Naive thymus-derived CD4-positive, alpha-beta T cell (primary cell): ENCODE results near the gene GRK2. TPM values are rescaled to one million over a fixed set of nuclear protein-coding genes. Genes with fewer than 3 reads are reported as not detected.
"Not testable (repeated sequence)": the region's sequence is repeated elsewhere in the genome, so short reads cannot be mapped to it uniquely, and the experiment has no call there.

Experiments
- ATAC-seq: fragments of 150-1000 bp; cut with Tn5 transposase; 2 replicates; pipeline ENCODE4 v1.10.0; 2021; ENCODE audit warnings: mild to moderate bottlenecking, moderate library complexity
- CTCF ChIA-PET: fragments of 350-600 bp; sonication (Branson Sonifier 250); formaldehyde crosslinking; loops from one replicate; lab custom pipeline; 2021; ENCODE audit warnings: antibody characterized with exemption; lab: Charles Lee
- POLR2A ChIA-PET: fragments of 350-600 bp; sonication (Branson Sonifier 250); formaldehyde crosslinking; loops from one replicate; lab custom pipeline; 2021; ENCODE audit warnings: antibody characterized with exemption, inconsistent platforms; lab: Charles Lee
- DNase-seq, 9 donors: peaks; one replicate each; pipeline versions ENCODE4 v3.0.0 to v3.0.0-alpha.2; 2020 to 2022; ENCODE audit warnings: mixed read lengths in 1 of 9
- H3K27ac ChIP-seq: one replicate; pipeline ENCODE4 v1.7.0; 2013; ENCODE audit warnings: mild to moderate bottlenecking, low read depth, low read length, moderate library complexity
- H3K27me3 ChIP-seq, 2 donors: one replicate each; pipeline ENCODE4 v1.7.0; 2013; ENCODE audit warnings: low read length in 2 of 2, mild to moderate bottlenecking in 2 of 2, moderate library complexity in 2 of 2; ENCODE audit not compliant: control insufficient read depth in 2 of 2, insufficient read depth in 2 of 2
- H3K36me3 ChIP-seq, 3 experiments: 1 replicate in 2 of 3; 2 replicates in 1 of 3; pipeline ENCODE4 v1.7.0; 2013; ENCODE audit warnings: low read length in 3 of 3, mild to moderate bottlenecking in 3 of 3, moderate library complexity in 1 of 3; ENCODE audit not compliant: insufficient read depth in 3 of 3, control insufficient read depth in 2 of 3
- H3K4me1 ChIP-seq, 2 donors: one replicate each; pipeline ENCODE4 v1.7.0; 2013; ENCODE audit warnings: low read length in 2 of 2, mild to moderate bottlenecking in 2 of 2, moderate library complexity in 1 of 2; ENCODE audit not compliant: control insufficient read depth in 2 of 2, insufficient read depth in 2 of 2
- H3K4me3 ChIP-seq: 2 replicates; pipeline ENCODE4 v1.7.0; 2013; ENCODE audit warnings: mild to moderate bottlenecking, low read length
- H3K9me3 ChIP-seq, 3 experiments: 1 replicate in 2 of 3; 2 replicates in 1 of 3; pipeline ENCODE4 v1.7.0; 2013; ENCODE audit warnings: low read length in 3 of 3; ENCODE audit not compliant: control insufficient read depth in 2 of 3
- H3K27ac Mint-ChIP-seq, 9 donors: one replicate each; pipeline ENCODE4 v1.8.0; 2020 to 2022; ENCODE audit warnings: mixed read lengths in 9 of 9, mild to moderate bottlenecking in 8 of 9, moderate library complexity in 5 of 9, inconsistent platforms in 2 of 9
- H3K27me3 Mint-ChIP-seq, 5 donors: one replicate each; pipeline ENCODE4 v1.8.0; 2021 to 2022; ENCODE audit warnings: mixed read lengths in 5 of 5, mild to moderate bottlenecking in 1 of 5
- H3K36me3 Mint-ChIP-seq, 5 donors: one replicate each; pipeline ENCODE4 v1.8.0; 2020 to 2022; ENCODE audit warnings: mixed read lengths in 5 of 5, mild to moderate bottlenecking in 3 of 5, inconsistent platforms in 1 of 5
- H3K4me1 Mint-ChIP-seq, 7 donors: one replicate each; pipeline ENCODE4 v1.8.0; 2020 to 2022; ENCODE audit warnings: mixed read lengths in 7 of 7, mild to moderate bottlenecking in 3 of 7, inconsistent platforms in 1 of 7
- H3K4me3 Mint-ChIP-seq, 10 donors: one replicate each; pipeline ENCODE4 v1.8.0; 2020 to 2022; ENCODE audit warnings: mild to moderate bottlenecking in 10 of 10, mixed read lengths in 10 of 10, moderate library complexity in 6 of 10, inconsistent platforms in 2 of 10
- H3K9me3 Mint-ChIP-seq, 11 donors: one replicate each; pipeline ENCODE4 v1.8.0; 2020 to 2022; ENCODE audit warnings: mixed read lengths in 11 of 11, mild to moderate bottlenecking in 4 of 11, inconsistent platforms in 1 of 11, moderate library complexity in 1 of 11
- intact Hi-C, 2 donors: fragments of 100-400 bp; cut with micrococcal nuclease; formaldehyde crosslinking; loops; one replicate each; pipeline ENCODE4 v1.15.1; 2023
- polyA plus RNA-seq, 2 donors: library from polyadenylated mRNA; unstranded; fragments of 300-500 nt; fragmentation: Illumina TruSeq; gene quantifications; one replicate each; pipeline ENCODE4 v1.2.3, GENCODE V29; 2021
- total RNA-seq, 6 experiments: library from RNA in 5 of 6; stranded (reverse) in 5 of 6; gene quantifications; 1 replicate in 5 of 6; 2 replicates in 1 of 6; pipeline ENCODE4 v1.2.3 and lab custom pipeline; 2021 to 2026

GRK2 gene
- total and polyA plus RNA-seq, 7 experiments from 2014 or later: 18.5 to 399 (median 310) TPM

DNA sequence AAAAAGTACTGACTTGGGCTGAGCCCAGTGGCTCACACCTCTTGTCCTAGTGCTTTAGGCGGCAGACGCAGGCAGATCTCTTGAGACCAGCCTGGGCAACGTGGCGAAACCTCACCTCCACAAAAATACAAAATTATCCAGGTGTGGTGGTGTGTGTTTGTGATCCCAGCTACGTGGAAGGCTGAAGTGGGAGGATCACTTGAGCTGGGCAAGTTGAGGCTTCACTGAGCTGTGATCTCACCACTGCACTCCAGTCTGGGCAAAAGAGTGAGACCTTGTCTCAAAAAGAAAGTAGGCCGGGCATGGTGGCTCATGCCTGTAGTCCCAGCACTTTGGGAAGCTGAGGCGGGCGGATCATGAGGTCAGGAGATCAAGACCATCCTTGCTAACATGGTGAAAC lies 31.7 kb upstream of the GRK2 start:
- peaks cover 3 to 15% (median 7%) of the 10 kb centered on the region in 3 experiments for H3K36me3 ChIP-seq
- POLR2A ChIA-PET: interaction anchor here (0.6 kb wide), 1 partner anchor 580 kb away, joined by 3 read pairs; no protein-coding TSS in a partner anchor

GRCh38 chr11:67237574-67237973 lies 28.7 kb upstream of the GRK2 start:
- Histone ChIP-seq H3K27ac (no peak overlapping the region), H3K4me3 (no peak overlapping the region), H3K9me3 (no peaks in the 10 kb centered on the region), H3K4me1 (peaks cover 16 to 22% of the 10 kb centered on the region in 2 donors), H3K27me3 (no peaks in the 10 kb centered on the region), H3K36me3 (peaks cover 0 to 8% (median under 1%) of the 10 kb centered on the region in 3 experiments)
- Mint-ChIP-seq H3K27ac (no peak overlapping the region), H3K27me3 (no peaks in the 10 kb centered on the region), H3K9me3 (peaks cover 0 to 11% (median 0%) of the 10 kb centered on the region in 11 donors), H3K36me3 (peaks cover 0 to 24% (median 16%) of the 10 kb centered on the region in 5 donors), H3K4me3 (no peak overlapping the region), H3K4me1 (peaks cover 39 to 58% (median 57%) of the 10 kb centered on the region in 7 donors)
- intact Hi-C loops: loop anchor here in 1 of 2 donors (5.0 kb wide), 1 partner anchor 280 kb away; the partner anchor contains the start of gene PC
- DNase-seq: no peak
- POLR2A ChIA-PET: no interaction called here
- CTCF ChIA-PET: no interaction called here
- no peak for ATAC-seq

More for the DNA sequence above, 31.7 kb upstream of the GRK2 start:
- H3K27me3 ChIP-seq, H3K27me3 Mint-ChIP-seq, H3K9me3 ChIP-seq, ATAC-seq, H3K27ac ChIP-seq, H3K4me1 ChIP-seq, H3K4me3 ChIP-seq, CTCF ChIA-PET, DNase-seq, H3K9me3 Mint-ChIP-seq: not testable (repeated sequence)
- Mint-ChIP-seq H3K4me3 (peak overlapping the region in 3 of 10 donors; percentile 1 to 41 (median 8)), H3K4me1 (peaks cover 21 to 53% (median 40%) of the 10 kb centered on the region in 7 donors), H3K36me3 (peaks cover 0 to 13% (median 5%) of the 10 kb centered on the region in 5 donors), H3K27ac (peak overlapping the region; percentile 25 to 84 (median 51))
- intact Hi-C loops: loop anchor here in 1 of 2 donors (5.0 kb wide), 1 partner anchor 392 kb away; the partner anchor contains the start of gene RCE1

GRCh38 chr11:67238894-67239782 lies 27.1 kb upstream of the GRK2 start:
- ATAC-seq: no peak
- Histone ChIP-seq H3K9me3 (no peaks in the 10 kb centered on the region), H3K36me3 (peaks cover 13 to 22% (median 15%) of the 10 kb centered on the region in 3 experiments), H3K4me1 (peaks cover 24 to 38% of the 10 kb centered on the region in 2 donors), H3K27ac (peak overlapping the region; percentile 63), H3K27me3 (no peaks in the 10 kb centered on the region), H3K4me3 (no peak overlapping the region)
- CTCF ChIA-PET: interaction anchor here (1.0 to 2.6 kb wide), 6 partner anchors 14 to 120 kb away, joined by 3 to 23 read pairs (median 4); partner anchors contain the start of gene KDM2A
- POLR2A ChIA-PET: interaction anchor here (0.6 to 3.7 kb wide), 38 partner anchors 8 to 1380 kb away, joined by 3 to 40 read pairs (median 6); partner anchors contain the start of genes ANKRD13D, CCDC85B, GRK2 and GSTP1
- Mint-ChIP-seq H3K27ac (peak overlapping the region; percentile 92 to 100 (median 99)), H3K9me3 (peaks cover 0 to 10% (median 0%) of the 10 kb centered on the region in 11 donors), H3K36me3 (peaks cover 2 to 32% (median 27%) of the 10 kb centered on the region in 5 donors), H3K27me3 (no peaks in the 10 kb centered on the region), H3K4me3 (peak overlapping the region; percentile 93 to 100 (median 98)), H3K4me1 (peaks cover 48 to 65% (median 64%) of the 10 kb centered on the region in 7 donors)
- no peak for DNase-seq
- intact Hi-C loops: loop anchor here (1.0 to 5.0 kb wide), 7 partner anchors 8 to 566 kb away; partner anchors contain the start of genes AIP (in 1 of the 2), CDK2AP2 (in 1 of the 2), KDM2A (in 1 of the 2) and PC (in 1 of the 2)

GRCh38 chr11:67239783-67240575 lies 26.3 kb upstream of the GRK2 start:
- Histone ChIP-seq H3K27ac (peak overlapping the region; percentile 97), H3K27me3 (no peaks in the 10 kb centered on the region), H3K9me3 (no peaks in the 10 kb centered on the region), H3K4me3 (peak overlapping the region; percentile 89), H3K4me1 (peaks cover 24 to 41% of the 10 kb centered on the region in 2 donors), H3K36me3 (peaks cover 18 to 30% (median 18%) of the 10 kb centered on the region in 3 experiments)
- H3K4me3 Mint-ChIP-seq: peak overlapping the region; percentile 93 to 100 (median 98)
- intact Hi-C loops: loop anchor here (1.0 to 5.0 kb wide), 13 partner anchors 9 to 565 kb away; partner anchors contain the start of genes CDK2AP2 (in 2 of the 2), KDM2A (in 2 of the 2), PC (in 2 of the 2) and AIP (in 1 of the 2)
- peaks cover 6 to 37% (median 31%) of the 10 kb centered on the region in 5 donors for H3K36me3 Mint-ChIP-seq
- H3K9me3 Mint-ChIP-seq: peaks cover 0 to 10% (median 0%) of the 10 kb centered on the region in 11 donors
- peak overlapping the region; percentile 92 to 100 (median 99) for H3K27ac Mint-ChIP-seq
- no peaks in the 10 kb centered on the region for H3K27me3 Mint-ChIP-seq
- ChIA-PET CTCF (interaction anchor here (0.6 to 2.6 kb wide), 10 partner anchors 13 to 390 kb away, joined by 3 to 23 read pairs (median 4); partner anchors contain the start of genes KDM2A and NUDT8), POLR2A (interaction anchor here (0.6 to 3.7 kb wide), 43 partner anchors 8 to 1380 kb away, joined by 3 to 40 read pairs (median 5); partner anchors contain the start of genes ANKRD13D, CCDC85B, GRK2 and GSTP1)
- peak; percentile 94 for ATAC-seq
- peak; percentile 81 to 99 (median 98) for DNase-seq
- H3K4me1 Mint-ChIP-seq: peaks cover 47 to 62% (median 61%) of the 10 kb centered on the region in 7 donors

DNA sequence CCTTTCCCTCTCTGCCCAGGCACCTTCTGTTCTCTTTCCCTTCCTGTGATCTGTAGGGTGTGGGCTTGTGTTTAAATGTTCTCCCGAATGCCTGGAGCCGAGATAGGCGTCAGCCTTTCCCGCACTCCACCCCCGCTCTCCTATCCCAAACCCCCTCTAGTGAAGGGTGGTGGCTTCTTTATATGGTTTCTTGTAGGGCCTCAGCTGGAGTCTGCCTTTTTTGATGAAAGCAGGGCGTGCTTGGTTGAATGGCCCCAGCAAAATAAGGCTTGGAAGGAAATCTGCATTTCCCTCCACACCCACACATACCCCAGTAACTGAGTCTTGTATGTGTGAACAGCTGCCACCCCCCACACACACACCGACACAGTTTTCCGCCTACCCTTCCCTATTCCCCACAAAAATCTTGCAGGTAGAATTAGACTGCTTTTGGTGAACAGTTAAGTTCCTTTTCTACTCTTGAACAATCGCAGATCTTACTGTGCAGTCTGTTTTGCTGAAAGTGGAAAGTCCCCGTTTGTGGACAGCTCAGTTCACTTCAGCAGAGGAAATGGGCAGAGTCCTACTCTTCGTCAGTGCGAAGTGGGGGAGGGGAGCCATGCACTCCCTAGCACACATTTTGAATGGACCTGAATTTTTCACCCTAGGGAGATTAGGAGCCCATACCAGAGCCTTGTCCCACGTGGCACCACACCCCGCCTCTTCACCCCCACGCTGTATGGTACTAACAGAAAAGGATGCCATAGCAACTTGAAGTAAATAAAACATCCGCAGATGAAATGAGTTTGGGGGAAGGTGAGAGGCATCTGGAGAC lies 25.5 kb upstream of the GRK2 start:
- DNase-seq: peak; percentile 57 to 92 (median 82)
- H3K4me3 Mint-ChIP-seq: peak overlapping the region; percentile 93 to 100 (median 98)

More for the DNA sequence above, 25.5 kb upstream of the GRK2 start:
- Histone ChIP-seq H3K4me1 (peaks cover 24 to 41% of the 10 kb centered on the region in 2 donors), H3K27ac (peak overlapping the region; percentile 97), H3K9me3 (no peaks in the 10 kb centered on the region), H3K36me3 (peaks cover 26 to 38% (median 26%) of the 10 kb centered on the region in 3 experiments), H3K4me3 (peak overlapping the region; percentile 89), H3K27me3 (no peaks in the 10 kb centered on the region)
- intact Hi-C loops: loop anchor here (1.0 to 5.0 kb wide), 9 partner anchors 12 to 282 kb away; partner anchors contain the start of genes CDK2AP2 (in 1 of the 2), KDM2A (in 1 of the 2), PC (in 1 of the 2) and PITPNM1 (in 1 of the 2)
- CTCF ChIA-PET: interaction anchor here (0.7 to 2.6 kb wide), 6 partner anchors 13 to 389 kb away, joined by 3 to 23 read pairs (median 4); partner anchors contain the start of gene NUDT8
- POLR2A ChIA-PET: interaction anchor here (0.6 to 3.7 kb wide), 41 partner anchors 8 to 1743 kb away, joined by 3 to 40 read pairs (median 5); partner anchors contain the start of genes ANKRD13D, GRK2, GSTP1 and KDM2A
- Mint-ChIP-seq H3K27me3 (no peaks in the 10 kb centered on the region), H3K36me3 (peaks cover 12 to 43% (median 39%) of the 10 kb centered on the region in 5 donors), H3K9me3 (peaks cover 0 to 10% (median 0%) of the 10 kb centered on the region in 11 donors), H3K27ac (peak overlapping the region; percentile 92 to 100 (median 99)), H3K4me1 (peaks cover 51 to 67% (median 62%) of the 10 kb centered on the region in 7 donors)
- peak; percentile 64 for ATAC-seq
